Activated T-helper 17 cell treated with anti-CD3 and anti-CD28 coated beads, Interleukin-2, amount 50 U/mL, for 72 hours (primary cell): ENCODE measurements around the gene ASB16. TPM values are rescaled to one million over a fixed set of nuclear protein-coding genes. Genes with fewer than 3 reads are reported as not detected.
A peak's percentile ranks its signal among the peaks of the same experiment; 100 is the strongest.

Experiments used
- ATAC-seq: fragments of 150-1000 bp; cut with Tn5 transposase; replicated peaks from 2 replicates; pipeline ENCODE4 v1.10.0; 2021; ENCODE audit warnings: mild to moderate bottlenecking, moderate library complexity
- H3K27ac Mint-ChIP-seq: one replicate; pipeline ENCODE4 v1.8.0; 2022; ENCODE audit warnings: mixed read lengths
- H3K27me3 Mint-ChIP-seq: one replicate; pipeline ENCODE4 v1.8.0; 2022; ENCODE audit warnings: mixed read lengths
- H3K36me3 Mint-ChIP-seq: one replicate; pipeline ENCODE4 v1.8.0; 2022; ENCODE audit warnings: low read depth, mild to moderate bottlenecking, mixed read lengths
- H3K4me1 Mint-ChIP-seq: one replicate; pipeline ENCODE4 v1.8.0; 2022; ENCODE audit warnings: mixed read lengths
- H3K4me3 Mint-ChIP-seq: one replicate; pipeline ENCODE4 v1.8.0; 2022; ENCODE audit warnings: mild to moderate bottlenecking, mixed read lengths
- H3K9me3 Mint-ChIP-seq: one replicate; pipeline ENCODE4 v1.8.0; 2022; ENCODE audit warnings: mixed read lengths
- total RNA-seq, 2 donors: library from RNA; stranded (reverse); gene quantifications; one replicate each; pipeline ENCODE4 v1.2.3, GENCODE V29; 2022

The ASB16 gene
- total RNA-seq, 2 donors from 2014 or later: 0.22 to 0.58 TPM

DNA sequence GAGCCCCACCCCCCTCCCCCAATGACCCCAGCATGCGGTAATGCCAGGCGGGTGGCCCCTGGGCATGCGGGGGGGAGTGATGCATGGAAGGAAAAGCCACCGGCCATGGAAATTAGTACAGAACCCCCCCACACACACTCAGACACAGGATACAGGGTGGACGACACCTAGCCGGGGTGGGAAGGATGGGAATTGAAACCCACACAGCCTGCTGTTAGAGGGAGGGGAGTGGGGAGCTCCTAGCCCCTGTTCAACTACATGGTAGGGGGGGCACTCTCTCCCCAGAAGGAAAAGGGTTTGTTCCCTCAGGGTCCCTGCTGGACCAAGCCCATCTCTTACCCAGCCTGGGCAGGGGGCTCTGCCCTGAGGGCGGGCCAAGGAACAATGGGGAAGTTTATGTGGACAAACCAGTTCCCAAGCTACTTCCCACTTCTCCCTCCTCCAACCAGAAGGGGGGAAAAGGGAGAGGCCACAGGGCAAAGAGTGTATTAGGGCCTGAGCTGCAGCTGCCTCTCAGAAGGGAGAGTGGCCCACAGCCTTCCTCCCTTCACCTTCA, 21.5 kb downstream of the ASB16 start:
- H3K27ac Mint-ChIP-seq: no peak overlapping the region
- peaks cover 7% of the 10 kb centered on the region for H3K4me1 Mint-ChIP-seq
- ATAC-seq: no peak
- H3K27me3 Mint-ChIP-seq: no peaks in the 10 kb centered on the region
- H3K9me3 Mint-ChIP-seq: no peaks in the 10 kb centered on the region
- peaks cover 79% of the 10 kb centered on the region for H3K36me3 Mint-ChIP-seq
- H3K4me3 Mint-ChIP-seq: no peak overlapping the region

DNA sequence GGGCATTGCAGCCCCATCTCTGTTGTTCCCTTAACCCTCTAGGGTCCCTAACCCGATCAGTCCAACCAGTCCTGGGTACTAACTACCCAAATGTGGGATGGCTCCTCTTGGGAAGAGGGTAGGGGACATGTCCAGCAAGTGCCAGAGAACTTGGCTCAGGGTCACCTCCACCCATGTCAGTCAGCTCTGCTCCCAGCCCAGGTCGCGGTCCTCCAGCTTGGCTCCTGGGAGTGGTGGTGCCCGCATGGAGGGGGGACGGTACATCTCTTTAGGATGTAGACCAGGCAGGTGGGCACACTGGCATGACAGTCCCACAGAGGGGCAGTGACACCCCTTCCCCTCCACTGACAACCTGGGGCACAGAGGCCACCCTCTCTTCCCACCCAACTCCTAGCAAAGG, 22.2 kb downstream of the ASB16 start:
- no peaks in the 10 kb centered on the region for H3K27me3 Mint-ChIP-seq
- H3K4me1 Mint-ChIP-seq: peaks cover 9% of the 10 kb centered on the region
- H3K4me3 Mint-ChIP-seq: no peak overlapping the region
- ATAC-seq: no peak
- peaks cover 86% of the 10 kb centered on the region for H3K36me3 Mint-ChIP-seq
- H3K9me3 Mint-ChIP-seq: no peaks in the 10 kb centered on the region
- no peak overlapping the region for H3K27ac Mint-ChIP-seq

DNA sequence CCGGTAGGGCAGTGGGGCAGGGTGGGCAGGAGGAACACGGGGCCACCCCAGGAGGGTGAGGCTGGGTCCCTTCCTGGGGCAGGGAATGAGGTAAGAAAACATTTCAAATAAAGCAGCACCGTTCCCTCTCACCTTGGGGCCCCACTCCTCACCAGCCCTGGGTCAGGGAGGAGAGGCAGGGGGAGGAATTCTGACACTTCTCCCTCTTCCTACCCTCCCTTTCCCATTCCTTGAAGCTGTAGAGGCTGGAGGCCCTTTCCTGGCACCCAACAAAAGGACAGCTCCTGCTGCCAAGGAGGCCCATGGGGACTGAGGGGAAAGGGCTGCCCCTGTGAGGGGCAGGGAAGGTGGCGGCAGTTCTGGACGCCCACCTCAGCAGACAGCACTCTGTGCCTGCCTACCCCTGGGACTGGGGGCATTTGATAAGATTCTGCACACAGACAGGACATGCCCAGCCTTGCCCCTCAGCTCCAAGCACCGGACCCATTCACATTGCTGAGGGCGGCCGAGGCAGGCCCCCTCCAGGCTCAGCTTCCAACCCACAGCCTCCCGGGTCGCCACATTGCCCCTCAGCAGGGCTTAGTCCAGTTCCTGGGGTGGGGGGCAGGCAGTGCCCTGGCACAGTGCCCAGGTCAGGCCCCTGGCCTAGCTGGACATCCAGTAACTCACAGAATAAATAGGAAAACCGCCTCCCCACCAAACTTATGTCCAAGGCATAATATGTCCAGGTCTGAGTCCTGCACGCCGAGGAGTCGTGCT, 23.0 kb downstream of the ASB16 start:
- Mint-ChIP-seq H3K27me3 (no peaks in the 10 kb centered on the region), H3K4me3 (no peak overlapping the region), H3K4me1 (peaks cover 8% of the 10 kb centered on the region), H3K27ac (no peak overlapping the region), H3K36me3 (peaks cover 92% of the 10 kb centered on the region), H3K9me3 (no peaks in the 10 kb centered on the region)
- no peak for ATAC-seq

DNA sequence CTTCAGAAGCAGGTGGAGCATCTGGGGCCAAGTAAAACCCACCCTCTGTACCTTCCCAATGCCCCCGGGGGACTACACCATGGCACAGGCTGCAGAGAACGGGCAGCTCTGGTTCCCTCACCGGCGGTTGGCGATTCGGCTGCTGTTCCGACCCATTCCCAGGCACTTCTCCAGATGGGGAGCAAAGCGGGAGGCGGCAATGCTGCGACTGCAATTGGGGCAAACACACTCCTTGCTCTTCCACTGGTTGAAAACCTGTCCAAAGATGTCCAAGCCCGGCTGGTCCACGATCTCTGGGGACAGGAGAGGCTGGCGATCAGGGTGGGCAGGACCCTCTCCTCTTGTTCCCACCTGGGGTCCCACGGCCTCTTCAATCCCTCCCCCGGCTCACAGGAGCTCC, 26.6 kb downstream of the ASB16 start:
- peaks cover 63% of the 10 kb centered on the region for H3K36me3 Mint-ChIP-seq
- H3K4me3 Mint-ChIP-seq: peak overlapping the region; percentile 82
- H3K27ac Mint-ChIP-seq: peak overlapping the region; percentile 90
- no peaks in the 10 kb centered on the region for H3K27me3 Mint-ChIP-seq
- peaks cover 14% of the 10 kb centered on the region for H3K4me1 Mint-ChIP-seq
- no peaks in the 10 kb centered on the region for H3K9me3 Mint-ChIP-seq
- no peak for ATAC-seq

DNA sequence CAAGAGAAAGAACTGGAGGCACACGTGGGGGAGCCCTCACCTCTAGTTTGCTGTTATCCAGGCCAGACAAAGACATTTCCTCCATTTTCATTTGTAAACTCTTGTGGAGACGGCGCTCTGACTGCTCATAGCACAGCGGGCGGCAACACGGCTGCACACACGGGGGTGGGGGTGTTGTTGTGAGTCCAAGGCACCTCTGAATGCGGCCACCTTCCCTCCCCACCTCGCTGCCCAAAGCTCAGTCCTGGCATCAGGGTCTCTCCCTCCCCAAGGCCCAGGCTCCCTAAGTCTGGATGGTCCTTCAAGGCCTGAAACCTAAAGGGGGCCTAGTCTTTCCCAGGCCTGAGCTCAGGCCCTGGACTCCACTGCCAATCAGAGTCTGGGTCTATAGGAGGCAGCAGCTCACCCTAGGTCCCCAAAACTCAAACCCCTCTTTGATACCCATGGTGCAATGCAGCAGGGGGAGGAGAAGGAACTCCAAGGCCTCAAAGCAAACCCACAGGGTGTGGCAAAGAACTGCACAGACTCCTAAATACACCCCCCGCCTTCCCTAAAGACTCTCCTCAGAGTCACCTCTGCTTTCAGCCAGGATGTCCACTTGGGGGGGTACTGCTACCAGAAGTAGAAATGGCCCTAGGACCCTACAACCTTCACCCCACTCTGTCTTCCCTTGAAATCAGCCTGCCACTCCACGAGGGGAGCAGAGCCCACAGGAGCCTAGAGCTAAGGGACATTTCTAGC, 27.6 kb downstream of the ASB16 start:
- Mint-ChIP-seq H3K4me1 (peaks cover 18% of the 10 kb centered on the region), H3K27ac (peak overlapping the region; percentile 90), H3K36me3 (peaks cover 54% of the 10 kb centered on the region), H3K9me3 (no peaks in the 10 kb centered on the region), H3K27me3 (no peaks in the 10 kb centered on the region), H3K4me3 (peak overlapping the region; percentile 82)
- ATAC-seq: no peak

DNA sequence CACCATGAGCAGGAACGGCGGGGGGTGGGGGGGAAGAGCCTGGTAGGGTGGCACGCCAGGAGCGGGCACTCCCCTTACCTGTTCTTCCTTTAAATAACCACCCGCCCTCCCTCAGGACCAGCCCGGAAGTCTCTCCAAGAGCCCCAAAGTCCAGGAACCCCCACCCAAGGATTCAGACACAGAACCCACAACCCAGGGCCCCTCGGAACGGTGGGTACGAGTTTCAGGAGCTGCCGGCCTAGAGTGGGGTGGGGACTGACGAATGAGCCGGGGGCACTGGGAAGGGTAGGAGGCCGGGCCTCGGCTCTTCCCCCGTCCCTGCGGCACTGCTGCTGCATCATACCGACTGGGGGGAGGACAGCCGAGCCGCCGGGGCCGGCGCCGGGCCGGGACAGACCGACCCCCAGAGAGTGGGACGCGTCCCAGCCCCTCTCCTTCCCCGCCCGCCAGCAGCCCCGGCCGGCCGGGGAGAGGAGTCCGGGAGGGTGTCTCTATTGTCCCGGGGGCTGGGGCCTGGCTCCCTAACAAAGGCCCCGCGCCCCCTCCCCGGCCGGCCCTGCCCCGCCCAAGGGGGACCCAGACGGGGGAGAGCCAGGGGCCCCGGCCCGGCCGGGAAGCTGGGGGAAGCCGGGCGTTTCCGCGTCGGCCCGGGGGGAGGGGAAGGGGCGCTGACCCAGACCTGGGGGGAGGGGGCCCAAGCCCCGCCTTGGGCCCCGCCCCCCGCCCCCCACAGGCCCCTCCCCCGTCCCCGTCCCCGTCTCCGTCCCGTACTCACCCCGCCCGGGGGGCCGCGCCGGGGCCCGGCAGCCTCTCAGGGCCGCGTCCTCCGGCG, 28.4 kb downstream of the ASB16 start:
- peak; percentile 38 for ATAC-seq
- Mint-ChIP-seq H3K36me3 (peaks cover 46% of the 10 kb centered on the region), H3K4me3 (peak overlapping the region; percentile 82), H3K9me3 (no peaks in the 10 kb centered on the region), H3K27me3 (no peaks in the 10 kb centered on the region), H3K4me1 (peaks cover 26% of the 10 kb centered on the region), H3K27ac (peak overlapping the region; percentile 90)

DNA sequence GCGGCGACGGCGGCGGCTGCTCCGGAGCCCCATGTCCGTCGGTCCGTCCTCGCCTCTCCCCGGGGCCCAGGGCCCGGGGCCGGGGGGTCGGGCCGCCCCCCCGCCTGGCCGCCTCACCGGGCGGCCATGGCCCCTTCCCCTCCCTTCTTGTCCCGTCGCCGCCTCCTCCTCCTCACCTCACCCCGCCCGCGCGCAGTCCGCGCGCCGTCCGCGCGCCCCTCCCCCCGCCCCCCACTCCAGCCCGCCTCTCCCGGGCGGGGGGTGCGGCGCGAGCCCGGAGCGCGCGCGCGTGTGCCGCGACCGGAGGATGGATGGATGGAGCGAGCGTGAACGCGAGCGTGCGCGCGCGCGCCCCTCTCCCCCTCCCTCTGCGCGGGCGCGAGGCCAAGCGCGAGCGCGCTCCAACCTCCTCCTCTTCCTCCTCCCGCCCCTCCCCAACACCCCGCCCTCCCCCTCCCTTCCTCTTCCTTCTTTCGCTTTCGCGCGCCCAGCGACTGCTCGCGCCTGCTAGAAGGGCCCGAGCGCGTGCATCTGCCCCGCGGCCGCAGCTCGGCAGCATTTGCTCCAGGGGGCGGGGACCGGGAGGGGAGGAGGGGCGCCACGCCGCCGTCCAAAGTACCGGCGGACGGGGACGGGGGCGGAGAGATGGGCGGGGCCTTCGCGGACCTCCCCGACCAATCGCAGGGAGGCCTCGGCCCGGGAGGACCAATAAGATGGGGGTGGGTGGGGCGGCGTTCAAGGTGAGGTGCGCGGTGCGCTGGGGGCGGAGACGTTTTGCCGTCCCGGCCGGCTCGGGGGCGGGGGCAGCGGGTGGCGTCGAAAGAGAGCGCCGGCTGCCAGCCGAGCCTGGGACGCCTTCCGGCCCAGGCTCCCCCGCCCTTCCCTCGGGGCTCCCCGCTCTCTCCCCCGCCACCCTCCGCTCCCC, 29.3 kb downstream of the ASB16 start, which contains the start of gene ATXN7L3:
TSS of gene ATXN7L3 (minus strand) at position 332 of the 925 bp plus-strand sequence. CDS start 1,814 bp downstream, outside the sequence.
- H3K4me1 Mint-ChIP-seq: peaks cover 29% of the 10 kb centered on the region
- H3K27me3 Mint-ChIP-seq: no peaks in the 10 kb centered on the region
- peaks cover 37% of the 10 kb centered on the region for H3K36me3 Mint-ChIP-seq
- H3K4me3 Mint-ChIP-seq: peak within 1 kb of the TSS; percentile 92
- peak within 1 kb of the TSS; percentile 94 for H3K27ac Mint-ChIP-seq
- no peaks in the 10 kb centered on the region for H3K9me3 Mint-ChIP-seq
- peak; percentile 88 for ATAC-seq

DNA sequence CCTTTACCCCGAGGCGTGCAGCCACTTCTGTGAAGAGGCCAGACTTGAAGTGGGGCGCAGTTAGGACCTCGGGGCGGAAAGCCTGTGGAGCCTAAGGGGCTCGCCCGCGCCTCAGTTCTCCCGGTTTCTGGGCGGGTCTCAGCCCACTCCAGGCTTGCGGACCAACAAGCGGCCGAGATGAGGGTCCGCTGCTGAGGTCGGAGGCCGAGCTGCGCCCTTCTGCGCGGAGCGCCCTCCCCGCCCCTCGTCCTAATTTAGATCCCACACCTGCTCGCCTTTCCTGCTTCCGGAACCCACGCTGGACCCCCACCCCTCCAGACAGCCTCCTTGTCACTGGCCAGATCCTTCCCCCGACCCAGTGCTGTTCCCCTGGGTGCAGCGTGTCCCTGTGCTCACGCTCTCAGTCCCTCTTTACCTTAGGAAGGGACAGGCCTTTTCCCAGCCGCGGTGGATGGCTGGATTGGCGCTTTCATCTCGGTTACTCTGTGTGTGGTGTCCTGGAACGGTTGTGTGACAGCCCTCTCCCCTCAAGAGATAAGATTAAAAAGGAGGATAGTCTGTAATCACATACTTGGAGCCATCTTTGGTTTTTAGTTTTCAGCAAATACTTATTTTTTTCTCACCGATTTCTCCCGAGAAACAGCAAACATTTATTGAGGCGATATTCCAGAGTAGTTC, 30.1 kb downstream of the ASB16 start:
- H3K36me3 Mint-ChIP-seq: peaks cover 32% of the 10 kb centered on the region
- no peaks in the 10 kb centered on the region for H3K9me3 Mint-ChIP-seq
- peak overlapping the region; percentile 92 for H3K4me3 Mint-ChIP-seq
- no peaks in the 10 kb centered on the region for H3K27me3 Mint-ChIP-seq
- ATAC-seq: no peak
- H3K4me1 Mint-ChIP-seq: peaks cover 29% of the 10 kb centered on the region
- peak overlapping the region; percentile 94 for H3K27ac Mint-ChIP-seq

DNA sequence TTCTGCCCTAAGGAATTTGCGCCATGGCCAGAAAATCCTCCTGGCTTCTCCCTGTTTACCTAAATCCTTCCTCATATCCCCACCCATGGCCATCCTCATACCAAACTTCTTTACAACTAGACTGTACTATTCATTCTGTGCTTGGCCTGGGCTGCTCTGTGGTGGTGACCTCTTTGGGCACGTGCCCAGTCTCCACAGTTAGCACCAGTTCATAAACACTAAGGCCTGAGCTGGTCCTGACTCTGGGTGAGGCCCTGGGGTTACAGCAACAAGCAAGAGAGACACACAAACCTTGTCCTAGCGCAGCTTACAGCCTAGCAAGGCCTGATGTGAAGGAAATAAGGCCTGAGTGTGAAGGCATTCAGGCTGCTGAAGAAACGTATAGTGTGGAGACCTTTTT, 32.3 kb downstream of the ASB16 start:
- no peaks in the 10 kb centered on the region for H3K27me3 Mint-ChIP-seq
- H3K36me3 Mint-ChIP-seq: peaks cover 28% of the 10 kb centered on the region
- ATAC-seq: no peak
- H3K27ac Mint-ChIP-seq: peak overlapping the region; percentile 24
- no peaks in the 10 kb centered on the region for H3K9me3 Mint-ChIP-seq
- H3K4me1 Mint-ChIP-seq: peaks cover 30% of the 10 kb centered on the region
- no peak overlapping the region for H3K4me3 Mint-ChIP-seq

DNA sequence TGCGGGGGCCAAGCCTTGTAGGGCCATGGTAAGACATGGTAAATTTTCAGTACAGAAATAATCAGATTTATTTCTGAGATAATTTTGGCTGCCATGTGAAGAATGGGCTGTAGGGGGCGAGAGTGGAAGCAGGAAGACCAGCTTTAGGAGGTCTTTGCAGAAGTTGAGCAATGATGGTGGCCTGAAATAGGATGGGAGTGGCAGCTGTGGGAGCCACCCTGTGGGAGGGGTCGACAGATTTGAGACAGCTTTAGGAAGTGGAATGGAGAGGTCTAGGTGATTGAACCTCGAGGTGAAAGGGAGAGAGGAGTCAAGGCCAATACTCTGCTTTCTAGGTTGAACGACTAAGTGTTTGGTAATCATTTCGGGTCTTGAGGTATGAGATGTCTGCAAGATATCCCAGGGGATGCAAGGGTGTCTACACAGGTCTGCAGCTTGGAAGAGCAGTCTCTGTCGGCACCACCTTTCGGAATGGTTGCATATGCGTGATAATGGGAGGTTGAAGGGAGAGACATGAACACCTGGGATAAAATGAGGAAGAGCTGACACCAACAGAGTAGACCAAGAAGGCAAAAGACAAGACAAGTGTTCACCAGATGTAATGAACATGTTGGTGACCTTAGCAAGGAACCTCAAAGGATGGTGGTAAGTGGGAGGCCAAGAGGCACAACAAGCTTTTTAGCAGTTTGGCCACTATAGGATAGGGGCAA, 33.4 kb downstream of the ASB16 start:
- no peak for ATAC-seq
- H3K27ac Mint-ChIP-seq: peak overlapping the region; percentile 24
- no peaks in the 10 kb centered on the region for H3K27me3 Mint-ChIP-seq
- H3K4me1 Mint-ChIP-seq: peaks cover 33% of the 10 kb centered on the region
- no peak overlapping the region for H3K4me3 Mint-ChIP-seq
- H3K9me3 Mint-ChIP-seq: no peaks in the 10 kb centered on the region
- H3K36me3 Mint-ChIP-seq: peaks cover 32% of the 10 kb centered on the region

DNA sequence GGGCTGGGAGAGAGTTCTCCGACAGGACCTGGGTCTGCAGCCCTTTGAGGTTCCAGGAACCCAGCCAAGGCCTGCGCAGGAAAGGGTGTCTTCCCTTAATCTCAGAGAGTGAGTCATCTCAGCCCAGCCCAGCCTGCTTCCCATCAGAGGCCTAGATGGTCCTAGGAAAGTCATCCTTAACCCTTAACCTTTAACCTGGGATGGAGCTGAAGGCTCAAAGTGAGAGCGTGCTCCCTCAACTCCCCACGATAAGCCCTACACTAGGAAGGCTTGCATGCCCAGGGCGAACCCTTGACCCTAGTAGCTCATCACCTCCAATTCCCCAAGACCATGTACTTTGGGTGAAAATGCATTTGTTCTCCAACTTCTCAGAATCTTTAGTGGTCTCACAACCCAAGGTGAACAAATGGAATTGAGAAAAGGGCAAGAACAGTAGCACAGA, 34.0 kb downstream of the ASB16 start:
- H3K9me3 Mint-ChIP-seq: no peaks in the 10 kb centered on the region
- no peaks in the 10 kb centered on the region for H3K27me3 Mint-ChIP-seq
- H3K4me3 Mint-ChIP-seq: no peak overlapping the region
- H3K27ac Mint-ChIP-seq: peak overlapping the region; percentile 10
- H3K36me3 Mint-ChIP-seq: peaks cover 38% of the 10 kb centered on the region
- H3K4me1 Mint-ChIP-seq: peaks cover 34% of the 10 kb centered on the region
- ATAC-seq: no peak

DNA sequence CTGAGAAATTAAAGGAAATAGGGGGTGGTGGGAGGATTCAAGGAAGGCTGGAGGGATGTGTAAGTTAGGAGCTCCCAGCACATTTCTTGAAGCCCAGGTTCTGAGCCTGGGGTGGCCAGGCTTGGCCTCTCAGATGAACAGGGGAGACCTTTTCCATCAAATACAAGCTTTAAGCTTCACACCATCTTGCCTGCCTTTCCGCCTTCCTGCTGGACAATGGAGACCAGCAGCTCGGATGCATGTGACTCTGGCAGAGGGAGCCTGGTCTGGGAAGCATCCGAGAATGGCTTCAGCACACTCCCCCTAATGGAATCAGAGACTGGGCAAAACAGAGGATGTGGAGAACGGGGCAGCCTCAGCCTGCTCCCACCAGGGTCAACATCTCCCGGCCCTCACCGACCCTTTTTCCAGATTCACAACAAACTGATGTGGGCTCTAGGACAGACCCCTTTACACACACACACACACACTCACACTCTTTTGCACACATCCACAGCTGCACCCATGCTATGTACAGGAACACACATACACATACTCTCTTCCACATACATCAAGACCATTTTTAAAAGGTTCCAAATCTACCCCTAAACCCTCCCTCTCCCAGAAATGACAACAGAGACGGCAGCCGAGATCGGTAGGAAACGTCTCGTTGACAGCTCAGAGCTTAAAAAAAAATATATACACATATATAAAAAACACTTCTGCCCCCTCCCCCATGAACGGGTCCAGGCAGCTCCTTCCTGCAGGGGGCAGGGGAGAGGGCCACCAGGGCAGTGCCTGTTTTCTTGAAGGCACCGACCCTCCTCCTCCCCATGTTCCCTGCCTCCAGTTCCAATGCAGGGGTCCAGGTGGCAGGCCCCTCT, 35.7 kb downstream of the ASB16 start:
- peaks cover 38% of the 10 kb centered on the region for H3K4me1 Mint-ChIP-seq
- H3K27me3 Mint-ChIP-seq: no peaks in the 10 kb centered on the region
- no peak for ATAC-seq
- peak overlapping the region; percentile 18 for H3K27ac Mint-ChIP-seq
- no peak overlapping the region for H3K4me3 Mint-ChIP-seq
- peaks cover 50% of the 10 kb centered on the region for H3K36me3 Mint-ChIP-seq
- H3K9me3 Mint-ChIP-seq: no peaks in the 10 kb centered on the region
